ENCODE data around the gene ZNF283. TPM values are rescaled to one million over a fixed set of nuclear protein-coding genes. Genes with fewer than 3 reads are reported as not detected.

Gene ZNF283
- total RNA-seq (10 to 100 TPM; 12.0 to 15.2 TPM), polyA plus RNA-seq (1 to 10 TPM; 3.9 to 4.5 TPM)
- long read RNA-seq, donor 1, partial matches to known transcripts, result 2 of 8 reads
- long read RNA-seq, donor 1, other reads (novel, unspliced or antisense), result 6 of 8 reads
- long read RNA-seq, donor 2, partial matches to known transcripts, result 1 of 2 reads
- long read RNA-seq, donor 2, other reads (novel, unspliced or antisense), result 1 of 2 reads

DNA sequence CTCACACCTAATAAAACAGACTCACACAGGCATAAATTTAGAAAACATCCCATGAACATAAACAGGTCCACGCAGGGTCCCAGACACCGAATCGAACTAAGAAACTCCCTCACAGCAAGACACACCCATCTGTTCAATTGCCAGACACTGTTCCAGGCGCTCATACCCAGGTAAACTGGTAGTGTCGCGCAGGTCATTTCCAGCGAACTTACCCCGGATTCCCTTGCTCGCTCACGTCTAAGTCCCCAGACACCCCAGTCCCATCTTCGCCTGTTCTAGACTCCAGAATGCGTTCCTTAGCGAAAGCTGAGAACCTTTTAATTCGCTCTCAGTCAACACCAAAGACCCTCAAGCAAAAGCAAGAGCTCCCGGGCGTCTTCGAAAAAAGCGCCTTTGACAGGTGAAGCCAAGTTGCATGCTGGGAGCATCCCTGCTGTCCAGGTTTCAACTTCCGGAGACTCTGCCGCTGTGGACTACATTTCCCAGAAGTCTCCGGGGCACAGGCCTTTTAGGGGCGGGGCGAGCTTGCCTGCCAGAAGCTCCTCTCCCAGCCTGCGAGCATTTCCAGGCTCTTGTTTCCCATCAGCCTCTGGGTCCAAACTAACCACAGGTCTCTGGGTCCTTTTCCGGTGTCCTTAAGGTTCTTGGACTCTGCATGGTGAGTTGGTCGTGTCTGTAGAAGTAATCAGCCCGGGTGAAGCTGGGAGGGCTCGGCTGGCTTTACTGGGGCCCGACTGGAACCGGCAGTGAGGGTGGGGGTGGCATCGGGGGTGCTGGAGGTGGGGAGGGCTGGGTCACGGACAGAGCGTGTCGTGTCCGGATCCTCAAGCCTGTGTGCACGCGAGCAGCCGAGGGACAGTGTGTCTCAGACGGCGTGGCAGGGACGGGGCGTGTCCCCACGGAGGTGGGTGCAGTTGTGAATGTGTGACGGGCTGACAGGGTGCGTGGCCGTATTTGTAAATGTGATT, at the start of gene ZNF283:
Gene ZNF283 (plus strand): TSS at position 535 of the 968 bp plus-strand sequence. CDS start 6,184 bp downstream, outside the sequence.
- Histone ChIP-seq H3K36me3 (ENCODE audit: control insufficient read depth in 1 of 2, insufficient read depth in 2 of 2, low read length in 1 of 2) (no peaks in the 10 kb centered on the region), H3K27me3 (ENCODE audit: control insufficient read depth in 1 of 2, insufficient read depth in 2 of 2, low read length in 1 of 2) (no peaks in the 10 kb centered on the region), H3K4me1 (ENCODE audit: control insufficient read depth in 1 of 2, insufficient read depth in 2 of 2, low read length in 2 of 2) (no peaks in the 10 kb centered on the region), H3K27ac (ENCODE audit: low read depth in 1 of 2, low read length in 2 of 2) (no peak within 1 kb of the TSS), H3K4me3 (ENCODE audit: low read length in 2 of 2) (peak within 1 kb of the TSS; percentile 35 to 37), H3K9me3 (ENCODE audit: control insufficient read depth, low read length) (peaks cover 1% of the 10 kb centered on the region)
- peak; percentile 97 for ATAC-seq (ENCODE audit: low FRiP score)
- intact Hi-C loops (cut with DNase I), result loop anchor here in 1 of 2 donors (10.0 kb wide), 1 partner anchor 128 kb away; the partner anchor contains the start of gene ZNF221
- 4% methylated on average over 46 of the region's 46 CpGs for WGBS, 2 donors
- peak; percentile 94 to 95 for DNase-seq

DNA sequence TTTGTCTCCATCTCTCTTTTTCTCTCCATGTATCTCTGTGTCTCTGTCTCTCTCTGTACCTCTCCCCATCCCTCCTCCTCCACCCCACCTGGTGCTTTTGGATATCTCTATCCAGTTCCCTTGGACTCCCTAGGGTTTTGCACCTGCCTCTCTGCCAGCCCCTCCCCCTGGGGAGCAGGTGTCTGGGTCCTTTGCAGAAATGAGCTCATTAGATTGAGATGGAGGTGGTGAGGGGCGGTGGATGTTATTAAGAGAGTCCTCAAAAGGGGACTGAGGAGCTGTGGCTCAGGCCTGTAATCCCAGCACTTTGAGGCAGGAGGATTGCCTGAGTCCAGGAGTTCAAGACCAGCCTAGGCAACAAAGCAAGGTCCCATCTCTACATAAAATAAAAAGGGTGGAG, 48.5 kb upstream of the ZNF283 start:
- Histone ChIP-seq H3K27me3 (ENCODE audit: control insufficient read depth in 1 of 2, insufficient read depth in 2 of 2, low read length in 1 of 2) (no peaks in the 10 kb centered on the region), H3K36me3 (ENCODE audit: control insufficient read depth in 1 of 2, insufficient read depth in 2 of 2, low read length in 1 of 2) (no peaks in the 10 kb centered on the region), H3K9me3 (ENCODE audit: control insufficient read depth, low read length) (no peaks in the 10 kb centered on the region), H3K27ac (ENCODE audit: low read depth in 1 of 2, low read length in 2 of 2) (no peak overlapping the region), H3K4me3 (ENCODE audit: low read length in 2 of 2) (no peak overlapping the region), H3K4me1 (ENCODE audit: control insufficient read depth in 1 of 2, insufficient read depth in 2 of 2, low read length in 2 of 2) (no peaks in the 10 kb centered on the region)
- ATAC-seq (ENCODE audit: low FRiP score), result no peak
- no peak for DNase-seq
- intact Hi-C loops (cut with DNase I), result no loop called here
- WGBS, 2 donors, result 83 to 91% methylated on average over 1 of the region's 1 CpG

DNA sequence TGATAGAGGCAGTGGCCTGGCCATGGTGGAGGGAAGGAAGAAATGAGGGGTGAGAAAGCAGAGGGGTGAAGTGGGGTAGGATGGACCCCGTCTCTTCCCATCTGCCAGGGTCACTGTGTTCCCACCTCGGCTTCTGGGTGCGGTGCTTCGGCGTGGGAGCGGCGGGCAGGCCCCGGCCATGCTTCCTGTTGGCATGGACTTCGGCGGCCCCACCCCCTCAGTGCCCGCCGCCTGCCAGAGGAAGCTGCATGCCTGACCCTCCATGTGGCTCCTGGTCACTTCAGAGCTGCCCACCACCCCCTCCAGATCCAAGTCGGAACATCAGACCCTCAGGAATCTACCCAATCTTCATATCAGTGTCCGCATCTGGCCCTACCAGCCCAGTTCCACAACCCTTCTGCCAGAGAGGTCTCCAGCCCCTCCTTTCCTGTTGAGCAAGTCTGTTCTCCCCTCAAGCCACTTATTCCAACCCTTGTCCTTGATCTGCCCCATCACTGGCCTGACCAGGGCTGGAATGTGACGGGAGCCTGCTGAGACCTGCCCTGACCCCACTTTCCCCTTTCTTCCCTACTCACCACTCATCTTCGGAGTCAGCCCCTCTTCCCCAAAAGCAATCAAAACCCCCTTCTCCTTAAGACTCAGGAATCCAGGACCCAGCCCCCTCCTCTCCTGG, 47.8 kb upstream of the ZNF283 start:
- ATAC-seq (ENCODE audit: low FRiP score) (no peak), DNase-seq (no peak)
- no peaks in the 10 kb centered on the region for H3K9me3 ChIP-seq (ENCODE audit: control insufficient read depth, low read length)
- intact Hi-C loops (cut with DNase I), result no loop called here
- H3K27ac ChIP-seq (ENCODE audit: low read depth in 1 of 2, low read length in 2 of 2), result no peak overlapping the region
- H3K4me1 ChIP-seq (ENCODE audit: control insufficient read depth in 1 of 2, insufficient read depth in 2 of 2, low read length in 2 of 2), result no peaks in the 10 kb centered on the region
- no peak overlapping the region for H3K4me3 ChIP-seq (ENCODE audit: low read length in 2 of 2)
- no peaks in the 10 kb centered on the region for H3K27me3 ChIP-seq (ENCODE audit: control insufficient read depth in 1 of 2, insufficient read depth in 2 of 2, low read length in 1 of 2)
- no peaks in the 10 kb centered on the region for H3K36me3 ChIP-seq (ENCODE audit: control insufficient read depth in 1 of 2, insufficient read depth in 2 of 2, low read length in 1 of 2)
- 72 to 77% methylated on average over 13 to 16 of the region's 16 CpGs for WGBS, 2 donors

DNA sequence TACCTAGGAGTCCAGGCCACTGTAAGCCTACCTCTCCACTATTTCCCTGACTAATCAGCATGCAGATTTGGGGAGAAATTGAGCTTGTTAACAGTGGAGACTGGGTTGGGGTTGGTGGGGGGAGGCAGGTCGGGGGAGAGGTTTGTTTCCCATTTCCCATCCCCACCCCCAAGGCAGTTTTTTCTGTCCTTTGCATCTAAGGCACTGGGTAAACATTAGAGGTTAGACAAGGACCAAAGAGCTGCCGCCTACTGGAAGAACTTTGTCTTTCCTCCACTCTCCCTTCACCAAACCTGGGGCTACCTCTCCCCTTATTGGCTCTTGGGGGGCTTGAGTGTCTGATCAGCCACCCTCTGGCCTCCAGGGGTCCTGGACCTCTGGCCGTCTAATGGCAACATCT, 47.3 kb upstream of the ZNF283 start:
- ATAC-seq (ENCODE audit: low FRiP score) (no peak), DNase-seq (no peak)
- Histone ChIP-seq H3K4me1 (ENCODE audit: control insufficient read depth in 1 of 2, insufficient read depth in 2 of 2, low read length in 2 of 2) (no peaks in the 10 kb centered on the region), H3K36me3 (ENCODE audit: control insufficient read depth in 1 of 2, insufficient read depth in 2 of 2, low read length in 1 of 2) (no peaks in the 10 kb centered on the region), H3K4me3 (ENCODE audit: low read length in 2 of 2) (no peak overlapping the region), H3K27me3 (ENCODE audit: control insufficient read depth in 1 of 2, insufficient read depth in 2 of 2, low read length in 1 of 2) (no peaks in the 10 kb centered on the region), H3K9me3 (ENCODE audit: control insufficient read depth, low read length) (no peaks in the 10 kb centered on the region), H3K27ac (ENCODE audit: low read depth in 1 of 2, low read length in 2 of 2) (no peak overlapping the region)
- 21 to 27% methylated on average over 3 of the region's 3 CpGs for WGBS, 2 donors
- intact Hi-C loops (cut with DNase I), result no loop called here

DNA sequence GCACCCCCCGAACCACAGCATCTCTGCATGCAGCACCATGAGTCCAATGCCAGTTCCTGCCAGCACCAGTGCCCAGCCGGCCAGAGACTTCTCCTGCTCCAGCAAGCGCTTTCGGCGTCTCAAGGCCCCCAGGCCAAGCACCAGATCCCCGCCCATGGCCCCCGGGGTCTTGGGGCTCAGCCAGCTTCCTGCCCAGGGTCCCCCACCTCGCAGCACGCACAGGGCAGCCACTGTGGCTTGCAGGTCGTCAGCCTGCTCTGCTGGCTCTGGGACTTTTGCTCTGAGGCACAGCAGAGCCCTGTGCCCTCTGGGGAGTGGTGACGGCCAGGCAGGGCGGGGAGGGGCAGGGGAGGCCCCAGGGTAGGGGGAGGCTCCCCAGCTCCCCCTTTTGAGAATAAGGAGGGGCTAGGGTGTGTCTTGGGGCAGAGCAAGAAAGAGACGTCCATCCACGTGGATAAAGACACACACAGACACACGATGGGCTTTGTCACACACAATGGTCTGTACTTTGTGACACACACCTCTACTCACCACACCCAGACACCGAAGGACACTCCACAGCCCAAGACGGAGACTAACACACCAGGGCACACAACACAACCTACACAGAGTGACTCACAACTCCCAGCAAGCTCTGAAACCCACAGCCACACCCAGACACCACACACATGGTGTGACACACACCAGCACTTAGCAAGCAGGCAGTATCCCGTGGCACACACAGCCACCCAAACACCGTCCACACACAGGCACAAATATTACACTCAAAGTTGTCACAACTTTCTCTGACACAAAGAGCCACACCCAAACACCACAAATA, 46.2 kb upstream of the ZNF283 start, which contains the start of gene KCNN4:
Gene KCNN4 (minus strand): TSS at position 268 of the 820 bp plus-strand sequence. CDS start 112 bp downstream, at position 156.
- no peak within 1 kb of the TSS for H3K4me3 ChIP-seq (ENCODE audit: low read length in 2 of 2)
- no peaks in the 10 kb centered on the region for H3K9me3 ChIP-seq (ENCODE audit: control insufficient read depth, low read length)
- whole genome bisulfite sequencing, 2 donors, result 29 to 36% methylated on average over 19 of the region's 19 CpGs
- H3K36me3 ChIP-seq (ENCODE audit: control insufficient read depth in 1 of 2, insufficient read depth in 2 of 2, low read length in 1 of 2), result no peaks in the 10 kb centered on the region
- ATAC-seq (ENCODE audit: low FRiP score), result no peak
- H3K27ac ChIP-seq (ENCODE audit: low read depth in 1 of 2, low read length in 2 of 2), result no peak within 1 kb of the TSS
- no peaks in the 10 kb centered on the region for H3K27me3 ChIP-seq (ENCODE audit: control insufficient read depth in 1 of 2, insufficient read depth in 2 of 2, low read length in 1 of 2)
- no peaks in the 10 kb centered on the region for H3K4me1 ChIP-seq (ENCODE audit: control insufficient read depth in 1 of 2, insufficient read depth in 2 of 2, low read length in 2 of 2)
- DNase-seq, result peak; percentile 55 to 77
- intact Hi-C loops (cut with DNase I), result no loop called here

DNA sequence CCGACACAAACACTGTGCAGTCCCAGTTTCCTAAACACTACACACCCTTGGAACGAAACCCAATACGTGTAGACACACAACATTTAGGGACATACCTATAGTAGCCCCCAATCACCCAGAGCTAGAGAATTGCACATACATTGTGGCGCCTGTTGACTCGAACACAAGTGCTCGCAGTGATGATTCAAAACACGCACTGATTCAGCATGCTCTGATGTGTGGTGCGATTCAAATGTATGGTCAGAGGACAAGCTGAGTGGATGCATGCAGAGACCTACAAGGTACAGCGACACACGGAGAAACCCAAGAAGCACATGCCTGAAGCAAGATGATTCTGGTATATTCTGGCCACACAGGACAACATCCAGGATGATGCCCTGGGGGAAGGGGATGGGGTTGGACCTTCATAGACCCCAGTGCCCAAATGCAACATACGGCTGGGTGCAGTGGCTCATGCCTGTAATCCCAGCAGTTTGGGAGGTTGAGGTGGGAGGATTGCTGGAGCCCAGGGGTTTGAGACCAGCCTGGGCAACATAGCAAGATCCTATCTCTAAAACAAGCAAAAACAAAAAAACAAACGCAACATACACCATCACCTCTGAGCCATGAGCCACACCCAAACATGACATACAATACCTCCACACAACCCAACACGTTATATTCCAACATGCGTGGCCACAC, 45.4 kb upstream of the ZNF283 start:
- DNase-seq, result peak in 1 of 2 donors; percentile 8
- no peak for ATAC-seq (ENCODE audit: low FRiP score)
- intact Hi-C loops (cut with DNase I), result no loop called here
- Histone ChIP-seq H3K4me1 (ENCODE audit: control insufficient read depth in 1 of 2, insufficient read depth in 2 of 2, low read length in 2 of 2) (no peaks in the 10 kb centered on the region), H3K27me3 (ENCODE audit: control insufficient read depth in 1 of 2, insufficient read depth in 2 of 2, low read length in 1 of 2) (no peaks in the 10 kb centered on the region), H3K4me3 (ENCODE audit: low read length in 2 of 2) (no peak overlapping the region), H3K27ac (ENCODE audit: low read depth in 1 of 2, low read length in 2 of 2) (no peak overlapping the region), H3K9me3 (ENCODE audit: control insufficient read depth, low read length) (no peaks in the 10 kb centered on the region), H3K36me3 (ENCODE audit: control insufficient read depth in 1 of 2, insufficient read depth in 2 of 2, low read length in 1 of 2) (no peaks in the 10 kb centered on the region)
- WGBS, 2 donors, result 86 to 89% methylated on average over 14 of the region's 14 CpGs

DNA sequence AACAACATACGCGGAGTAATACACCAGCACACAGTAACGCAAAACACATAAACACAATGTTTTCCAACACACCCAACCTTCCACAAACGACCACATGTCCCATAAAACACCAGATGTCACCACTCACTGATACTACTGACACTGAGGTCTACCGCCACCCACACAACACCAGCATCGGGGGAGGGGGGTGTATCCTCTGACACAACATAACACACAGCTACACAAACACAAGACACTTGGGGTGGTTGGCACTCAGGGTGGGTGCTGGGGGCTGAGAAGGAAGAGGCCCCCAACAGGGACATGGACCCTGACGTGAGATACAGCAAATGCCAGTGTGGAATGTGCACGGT, 44.8 kb upstream of the ZNF283 start:
- no peak for ATAC-seq (ENCODE audit: low FRiP score)
- intact Hi-C loops (cut with DNase I), result no loop called here
- Histone ChIP-seq H3K36me3 (ENCODE audit: control insufficient read depth in 1 of 2, insufficient read depth in 2 of 2, low read length in 1 of 2) (no peaks in the 10 kb centered on the region), H3K27me3 (ENCODE audit: control insufficient read depth in 1 of 2, insufficient read depth in 2 of 2, low read length in 1 of 2) (no peaks in the 10 kb centered on the region), H3K27ac (ENCODE audit: low read depth in 1 of 2, low read length in 2 of 2) (no peak overlapping the region), H3K4me1 (ENCODE audit: control insufficient read depth in 1 of 2, insufficient read depth in 2 of 2, low read length in 2 of 2) (no peaks in the 10 kb centered on the region), H3K9me3 (ENCODE audit: control insufficient read depth, low read length) (no peaks in the 10 kb centered on the region), H3K4me3 (ENCODE audit: low read length in 2 of 2) (no peak overlapping the region)
- no peak for DNase-seq
- WGBS, 2 donors, result 52 to 56% methylated on average over 8 of the region's 8 CpGs
